HG03139 (cell line): ENCODE data around the gene HPCAL1.
A peak's percentile ranks its signal among the peaks of the same experiment; 100 is the strongest.
"Not testable (repeated sequence)": the region's sequence is repeated elsewhere in the genome, so short reads cannot be mapped to it uniquely, and the experiment has no call there.

Source experiments
- ATAC-seq: cut with Tn5 transposase; IDR thresholded peaks from one replicate; pipeline ENCODE4 v1.9.1; 2021; ENCODE audit not compliant: unreplicated experiment

The HPCAL1 gene

GRCh38 chr2:10302479-10303180 lies at the start of gene HPCAL1:
HPCAL1 (plus strand) TSS chr2:10302904; CDS start chr2:10419758, 116,854 bp downstream.
- ATAC-seq, result peak; percentile 71

DNA sequence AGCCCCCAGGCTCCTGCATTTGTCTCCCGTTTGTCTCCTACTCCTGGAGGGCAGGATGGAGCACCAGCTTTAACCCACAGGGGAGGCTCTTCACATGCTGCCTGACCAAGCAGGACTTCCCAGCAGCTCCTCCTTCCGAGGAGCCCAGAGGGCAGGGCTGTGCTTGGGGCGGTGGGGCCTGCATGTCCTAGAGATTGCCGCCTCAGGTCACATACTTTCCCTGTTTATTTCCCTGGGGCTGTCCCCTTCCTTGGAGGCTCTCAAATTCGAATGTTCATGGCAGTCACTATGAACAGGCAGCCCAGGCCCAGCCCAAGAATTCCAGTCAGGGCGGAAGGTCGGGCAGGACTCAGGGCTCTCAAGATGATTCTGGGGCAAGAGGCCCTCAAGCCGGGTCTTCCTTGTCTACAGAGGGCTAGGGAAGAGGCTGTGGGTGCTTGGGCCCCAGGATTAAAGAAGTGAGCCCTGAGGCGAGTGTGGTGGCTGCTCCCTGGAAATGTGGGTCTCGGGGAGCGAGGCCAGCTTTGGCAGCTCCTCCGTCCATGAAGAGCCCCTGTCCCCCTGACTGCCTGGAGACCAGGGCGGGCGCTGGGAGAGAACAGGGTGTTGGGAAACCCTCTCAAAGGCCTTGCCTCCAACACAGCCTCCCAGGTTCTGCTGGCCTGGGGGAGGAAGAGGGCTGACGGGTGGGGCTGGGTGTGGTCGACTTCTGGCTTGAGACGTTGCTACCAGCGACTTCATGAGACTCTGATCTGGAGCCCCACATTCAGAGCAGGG lies 48.9 kb upstream of the HPCAL1 start:
- ATAC-seq, result no peak

- no peak for ATAC-seq
Measured at GRCh38 chr2:10254373-10255188, 48.1 kb upstream of the HPCAL1 start.

DNA sequence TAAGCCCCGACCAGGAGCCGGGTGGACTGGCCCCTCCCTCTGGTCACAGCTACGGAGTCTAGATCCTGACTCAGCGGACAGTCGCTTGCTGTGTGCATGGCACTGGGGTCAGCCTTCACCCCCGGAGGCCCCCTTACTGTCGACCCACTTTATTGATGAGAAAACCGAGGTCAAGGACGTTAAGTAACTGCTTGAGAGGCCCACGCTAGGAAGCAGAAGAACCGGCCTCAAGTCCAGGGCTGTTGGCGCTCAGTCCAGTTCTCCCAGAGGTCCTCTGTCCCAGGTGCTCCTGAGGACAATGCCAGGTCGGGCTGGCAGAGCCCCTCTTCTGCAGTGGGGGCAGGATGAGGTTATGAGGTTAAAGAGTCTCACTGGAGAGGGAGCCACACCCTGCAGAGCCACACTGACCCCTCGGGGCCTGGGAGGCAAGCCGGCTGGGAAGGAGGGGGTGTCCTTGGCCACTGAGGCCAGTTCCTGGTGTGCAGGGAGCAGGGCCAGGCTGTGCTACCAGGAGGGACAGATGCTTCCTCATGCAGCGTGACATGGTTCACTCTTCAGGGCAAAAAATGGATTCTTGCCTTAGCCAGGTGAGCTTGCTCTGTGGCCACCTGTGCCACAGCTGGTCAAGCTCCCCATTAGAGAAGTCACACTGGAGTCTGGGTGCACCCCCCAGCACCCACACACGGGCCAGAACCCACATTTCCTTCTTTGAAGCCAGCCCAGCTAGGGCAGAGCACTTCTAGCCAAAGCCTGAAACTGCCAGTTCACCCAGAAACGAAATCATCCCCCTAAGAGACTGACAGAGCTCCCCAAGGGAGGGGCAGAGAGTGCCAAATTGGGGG lies 47.3 kb upstream of the HPCAL1 start:
- ATAC-seq, result no peak

GRCh38 chr2:10256031-10256514 lies 46.6 kb upstream of the HPCAL1 start:
- ATAC-seq, result no peak

DNA sequence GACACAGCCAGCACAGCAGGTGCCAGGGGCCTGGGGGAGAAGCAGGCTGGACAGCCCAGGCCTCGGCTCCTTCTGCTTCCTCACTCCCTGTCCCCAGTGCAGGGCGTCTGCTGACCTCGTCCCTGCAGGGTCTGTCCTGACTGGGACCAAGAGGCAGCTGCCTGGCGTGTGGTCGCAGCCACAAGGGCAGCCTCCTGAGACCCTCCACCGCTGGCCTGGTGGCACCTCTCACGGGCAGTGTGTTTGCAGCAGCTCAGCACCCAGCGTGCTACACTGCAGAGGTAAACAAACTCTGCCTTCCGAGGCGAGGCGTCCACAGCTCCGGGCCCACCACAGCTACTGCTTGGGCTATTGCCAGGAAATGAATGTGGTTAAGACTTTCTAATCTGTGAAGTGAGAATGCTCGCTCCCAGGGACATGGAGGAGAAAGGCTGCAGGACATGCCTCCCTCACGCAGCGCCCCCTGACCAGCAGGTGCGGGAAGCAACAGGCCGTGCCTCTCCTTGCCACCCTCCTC lies 46.1 kb upstream of the HPCAL1 start:
- ATAC-seq, result no peak

- ATAC-seq, result no peak
Measured at GRCh38 chr2:10257036-10257435, 45.7 kb upstream of the HPCAL1 start.

DNA sequence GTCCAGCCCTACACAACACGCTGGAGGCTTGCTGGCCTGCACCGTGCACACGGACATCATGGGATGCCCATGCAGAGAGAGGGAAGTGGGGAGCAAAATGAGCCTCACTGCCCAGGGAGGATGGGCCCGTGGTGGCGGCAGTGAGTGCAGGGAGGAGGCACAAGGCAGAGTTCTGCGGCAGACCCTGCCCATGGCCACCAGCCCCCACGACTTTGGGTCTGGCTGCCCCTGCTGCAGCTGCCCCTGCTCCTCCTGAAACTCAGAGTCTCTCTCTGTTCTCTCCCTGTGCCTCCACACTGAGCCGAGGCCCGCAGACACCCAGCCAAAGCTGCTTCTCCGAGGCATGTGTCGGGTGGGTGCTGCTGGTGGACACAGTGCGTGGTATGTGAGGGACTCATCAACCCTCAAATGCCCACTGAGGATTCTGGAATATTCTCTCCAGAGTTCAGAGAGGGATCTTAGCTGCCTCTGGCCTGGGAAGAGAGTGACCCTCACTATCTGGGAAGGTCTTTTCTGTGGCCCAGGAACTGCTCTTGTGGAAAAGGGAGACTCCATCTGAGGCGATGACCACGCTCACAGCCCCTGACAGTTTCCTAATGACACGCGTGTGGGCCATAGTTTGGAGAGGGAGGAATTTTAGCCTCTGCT lies 45.1 kb upstream of the HPCAL1 start:
- ATAC-seq, result no peak

DNA sequence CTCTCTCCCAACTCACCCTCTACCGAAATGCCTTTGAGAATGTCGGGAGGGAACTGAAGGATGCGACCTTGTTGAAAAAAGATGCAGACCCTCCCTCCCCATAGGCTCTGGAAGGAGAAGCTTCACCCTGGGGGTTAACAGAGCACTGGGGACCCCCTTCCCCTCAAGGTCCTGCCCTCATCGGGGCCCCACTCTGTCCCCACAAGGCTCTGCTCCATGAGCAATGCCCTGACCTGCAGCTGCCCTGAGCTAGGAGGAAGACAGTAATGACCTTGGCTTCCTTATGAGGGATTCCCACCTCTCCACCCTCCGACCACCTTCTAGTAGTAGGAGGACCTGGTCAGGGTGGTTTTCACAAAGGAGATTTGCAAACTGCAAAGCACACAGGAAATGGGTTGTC lies 44.4 kb upstream of the HPCAL1 start:
- no peak for ATAC-seq

DNA sequence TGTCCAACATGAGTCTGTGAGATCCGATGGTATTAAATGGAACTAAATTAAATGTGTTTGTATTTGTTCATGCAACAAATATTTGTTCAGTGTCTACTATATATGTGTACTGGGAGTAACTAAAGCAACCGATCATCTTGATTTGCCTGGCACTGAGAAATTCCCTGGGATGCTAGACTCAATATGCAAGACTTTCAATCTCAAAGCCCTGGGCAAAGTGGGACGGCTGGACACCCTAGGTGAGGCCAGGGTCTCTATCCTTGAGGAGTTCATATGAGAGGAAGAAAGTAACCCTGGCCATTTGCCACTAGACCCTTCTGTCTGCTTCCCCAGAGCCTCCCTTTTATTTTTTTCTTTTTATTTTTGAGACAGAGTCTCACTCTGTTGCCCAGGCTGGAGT lies 44.0 kb upstream of the HPCAL1 start:
- ATAC-seq, result no peak

DNA sequence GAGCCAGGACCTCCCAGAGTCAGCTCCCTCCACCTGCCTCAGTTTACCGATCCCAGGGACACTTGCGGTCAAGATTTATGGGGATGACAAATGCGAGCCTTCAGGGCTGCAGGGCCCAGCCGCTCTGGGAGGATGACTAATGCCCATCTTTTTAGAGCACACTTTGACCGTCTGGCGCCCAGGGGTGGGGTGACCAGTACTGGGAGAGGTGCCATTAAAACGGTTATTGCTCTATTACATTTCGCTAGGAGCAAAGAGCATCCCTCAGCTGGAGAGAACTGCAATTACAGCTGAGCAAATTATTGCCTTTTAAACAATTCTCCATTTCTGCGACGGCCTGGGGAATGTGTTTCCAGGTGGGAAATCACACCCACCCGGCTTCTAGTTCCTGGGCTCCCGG lies 42.6 kb upstream of the HPCAL1 start:
- no peak for ATAC-seq

DNA sequence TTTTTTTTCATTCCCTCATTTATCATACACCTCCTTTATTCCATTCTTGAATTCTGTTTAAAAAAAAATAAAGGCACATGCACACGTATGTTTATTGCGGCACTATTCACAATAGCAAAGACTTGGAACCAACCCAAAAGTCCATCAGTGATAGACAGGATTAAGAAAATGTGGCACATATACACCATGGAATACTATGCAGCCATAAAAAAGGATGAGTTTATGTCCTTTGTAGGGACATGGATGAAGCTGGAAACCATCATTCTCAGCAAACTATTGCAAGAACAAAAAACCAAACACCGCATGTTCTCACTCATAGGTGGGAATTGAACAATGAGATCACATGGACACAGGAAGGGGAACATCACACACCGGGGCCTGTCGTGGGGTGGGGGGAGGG lies 39.2 kb upstream of the HPCAL1 start:
- ATAC-seq, result not testable (repeated sequence)

DNA sequence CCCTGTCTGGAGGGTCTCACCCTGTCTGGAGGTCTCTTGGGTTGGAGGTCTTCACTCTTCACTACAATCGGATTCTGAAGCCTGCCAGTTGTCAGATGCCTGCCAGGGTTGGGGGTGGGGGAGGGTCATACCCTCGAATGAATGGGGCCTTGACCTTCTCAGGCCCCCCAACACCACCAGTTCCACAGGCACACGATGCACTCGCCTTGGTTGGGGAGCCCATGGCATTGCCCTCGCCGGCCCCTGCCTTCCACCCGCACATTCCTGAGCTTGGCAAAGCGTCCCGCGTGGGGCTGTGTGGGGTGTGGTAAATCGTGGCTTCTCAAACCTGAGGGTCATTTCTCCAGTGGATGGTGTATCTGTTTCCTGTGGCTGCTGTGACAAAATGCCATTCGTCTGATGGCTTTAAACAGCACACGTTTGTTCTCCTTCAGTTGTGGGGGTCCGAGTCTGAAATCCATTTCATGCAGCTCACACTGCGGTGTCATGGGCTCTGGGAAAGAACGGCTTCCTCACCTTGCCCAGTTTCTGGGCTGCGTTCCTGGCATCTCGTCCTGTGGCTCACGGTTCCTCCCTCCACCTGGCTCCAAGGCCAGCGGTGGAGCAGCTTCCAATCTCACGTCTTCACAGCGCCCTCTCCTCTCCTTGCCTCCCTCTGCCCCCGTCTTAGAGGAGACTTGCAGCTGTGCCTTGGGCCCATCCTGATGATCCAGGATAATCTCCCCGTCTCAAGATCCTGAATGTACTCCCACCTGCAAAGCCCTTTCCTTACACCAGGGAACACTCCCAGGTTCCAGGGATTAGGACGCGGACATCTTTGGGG lies 38.0 kb upstream of the HPCAL1 start:
- no peak for ATAC-seq

- no peak for ATAC-seq
Measured at GRCh38 chr2:10265329-10266132, 37.2 kb upstream of the HPCAL1 start.

DNA sequence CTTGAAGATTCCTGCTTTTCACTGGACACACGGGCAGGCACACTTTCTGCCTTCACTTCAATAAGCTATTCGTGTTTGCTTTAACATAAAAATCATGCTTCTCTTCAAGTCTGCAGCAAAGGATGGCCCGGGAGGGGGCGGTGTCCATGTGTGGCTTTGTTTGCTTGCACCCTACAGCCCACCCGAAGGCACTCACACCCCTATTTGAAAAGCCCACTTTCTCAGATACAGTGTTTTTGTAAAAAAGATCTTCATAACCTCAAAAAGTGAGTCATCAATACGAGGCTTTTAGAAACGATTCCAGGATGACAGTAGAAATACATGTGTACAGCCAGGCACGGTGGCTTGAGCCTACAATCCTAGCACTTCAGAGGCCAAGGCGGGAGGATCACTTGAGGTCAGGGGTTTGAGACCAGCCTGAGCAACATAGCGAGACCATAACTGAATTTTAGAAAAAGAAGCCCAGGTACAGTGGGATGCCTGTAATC lies 36.5 kb upstream of the HPCAL1 start:
- no peak for ATAC-seq

DNA sequence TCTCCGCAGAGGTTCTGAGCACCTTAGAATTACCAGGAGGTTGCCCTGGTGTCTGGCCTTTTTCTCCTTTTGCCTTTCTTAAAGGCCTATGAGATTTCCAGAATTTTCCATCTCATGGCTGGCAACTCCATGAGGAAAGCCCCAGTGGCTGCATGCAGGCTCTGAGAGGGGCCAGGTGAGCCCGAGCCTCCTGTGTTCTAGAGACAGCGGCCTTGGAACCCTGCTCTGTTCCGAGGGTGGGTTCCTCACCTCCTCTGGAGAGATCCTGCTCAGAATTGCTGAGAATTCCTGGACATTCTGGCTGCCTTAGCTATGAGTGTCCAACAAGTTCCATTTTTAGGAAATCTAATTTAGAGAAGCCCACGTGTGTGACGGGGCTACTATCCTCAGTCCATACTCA lies 35.7 kb upstream of the HPCAL1 start:
- no peak for ATAC-seq

DNA sequence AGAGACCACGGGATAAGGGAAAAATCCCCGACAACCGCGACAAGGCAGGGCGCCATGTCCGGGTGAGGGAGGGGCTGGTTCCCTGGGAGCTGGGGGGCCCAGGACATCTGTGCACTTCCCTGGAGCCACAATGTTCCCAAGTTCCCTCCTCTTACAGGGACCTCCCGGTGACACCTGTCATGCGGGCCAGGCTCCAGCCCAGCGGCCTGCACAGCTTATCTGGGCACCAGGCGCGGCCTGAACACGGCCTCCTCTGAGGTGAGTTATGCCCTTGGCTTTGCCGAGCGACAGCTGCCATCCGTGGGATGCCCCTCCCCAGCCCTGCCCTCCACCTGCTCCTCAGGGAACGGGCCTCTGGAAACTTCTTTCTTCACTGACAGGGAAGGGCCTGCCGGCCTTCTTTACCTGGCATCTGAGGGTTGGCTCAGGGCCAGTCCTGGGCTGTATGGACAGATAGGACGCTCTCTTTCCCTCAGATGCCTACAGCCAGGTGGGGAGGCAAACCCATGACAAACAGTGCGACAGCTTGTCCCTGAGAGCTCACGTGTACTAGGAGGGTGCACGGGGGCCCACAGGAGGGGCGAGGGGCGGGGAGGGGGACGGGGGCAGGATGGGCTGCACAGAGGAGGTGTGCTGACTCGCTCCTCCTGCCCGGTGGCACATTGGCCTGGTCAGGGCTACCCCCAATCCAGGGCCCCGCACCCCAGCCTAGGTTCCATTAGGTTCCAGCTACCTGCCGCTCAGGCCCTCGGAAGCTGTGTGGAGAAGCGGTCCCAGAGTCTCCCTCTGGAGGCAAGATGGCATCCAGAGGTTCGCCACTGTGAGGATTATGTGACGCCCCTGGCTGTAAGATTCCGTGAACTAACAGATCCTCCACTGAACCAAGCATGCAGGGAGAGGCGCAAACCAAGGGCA lies 34.9 kb upstream of the HPCAL1 start:
- ATAC-seq, result no peak
